ENCODE data around the gene PDE9A.
"Not testable (repeated sequence)": the region's sequence is repeated elsewhere in the genome, so short reads cannot be mapped to it uniquely, and the experiment has no call there.

The PDE9A gene

DNA sequence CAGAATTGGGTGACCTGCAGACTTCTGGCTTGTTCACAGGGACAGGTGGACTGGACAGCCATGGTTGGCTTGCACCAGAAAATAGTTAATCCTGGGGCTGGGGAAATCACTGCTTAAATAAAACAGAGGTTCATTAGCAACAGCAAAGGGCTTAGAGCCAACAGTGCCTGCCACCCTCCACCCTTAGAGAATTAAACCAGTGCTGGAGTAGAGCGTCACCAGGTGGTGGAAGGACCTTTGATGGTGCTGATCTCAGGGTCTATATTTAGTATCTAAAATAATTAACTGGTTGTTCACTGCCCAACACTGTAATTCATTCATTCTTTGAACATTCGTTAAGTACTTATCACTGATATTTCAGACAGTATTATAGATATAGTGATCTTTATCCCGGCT is 34.7 kb upstream of the PDE9A start:
- Histone ChIP-seq H3K9ac (ENCODE audit: low read depth, low read length) (no peak overlapping the region), H3K4me1 (ENCODE audit: insufficient read depth, low read length) (0 out of 2 replicates have a peak, but pooled peaks cover 3% of the 10 kb centered on the region), H3K36me3 (ENCODE audit: insufficient read depth, low read length) (no peaks in the 10 kb centered on the region), H3K9me3 (ENCODE audit: control insufficient read depth, insufficient read depth, low read length) (no peaks in the 10 kb centered on the region)

DNA sequence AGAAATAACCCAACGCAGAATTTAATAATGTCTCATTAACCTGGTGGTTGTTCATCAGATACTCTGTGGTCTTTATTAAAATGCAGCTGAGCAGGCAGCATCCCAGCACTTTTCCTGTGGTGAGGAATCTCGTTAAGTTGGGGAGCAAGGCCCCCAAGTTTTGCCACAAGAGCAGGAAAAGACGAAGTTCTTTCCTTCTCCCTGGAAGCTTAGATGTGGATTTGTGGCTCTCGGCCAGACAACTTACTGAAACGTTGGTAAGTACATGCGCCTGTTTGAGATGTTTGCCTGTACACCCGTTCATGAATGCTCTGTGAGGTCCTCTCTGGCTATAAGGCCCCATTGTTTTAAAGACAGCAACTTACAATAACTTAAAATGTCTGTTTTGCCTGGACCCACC is 34.3 kb upstream of the PDE9A start:
- Histone ChIP-seq H3K36me3 (ENCODE audit: insufficient read depth, low read length) (no peaks in the 10 kb centered on the region), H3K4me1 (ENCODE audit: insufficient read depth, low read length) (0 out of 2 replicates have a peak, but pooled peaks cover 4% of the 10 kb centered on the region), H3K9ac (ENCODE audit: low read depth, low read length) (no peak overlapping the region), H3K9me3 (ENCODE audit: control insufficient read depth, insufficient read depth, low read length) (no peaks in the 10 kb centered on the region)

DNA sequence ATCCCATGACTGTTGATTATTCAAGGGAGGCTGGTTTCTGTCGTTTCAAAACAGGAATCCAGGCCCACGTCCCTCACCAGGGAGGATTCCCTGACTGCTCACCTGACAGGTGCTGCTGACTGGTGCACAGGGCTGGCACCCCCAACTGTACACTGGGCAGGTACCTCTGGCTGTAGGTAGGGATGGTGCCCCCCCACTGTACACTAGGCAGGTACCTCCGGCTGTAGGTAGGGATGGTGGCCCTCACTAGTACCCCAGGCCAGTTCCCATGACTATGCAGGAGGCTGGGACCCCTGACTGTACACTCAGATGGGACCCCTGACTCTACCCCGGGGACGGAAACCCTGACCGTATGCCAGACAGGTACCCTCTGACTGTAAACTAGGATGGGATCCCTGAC is 33.6 kb upstream of the PDE9A start:
- H3K9ac ChIP-seq (ENCODE audit: low read depth, low read length), result no peak overlapping the region
- no peaks in the 10 kb centered on the region for H3K9me3 ChIP-seq (ENCODE audit: control insufficient read depth, insufficient read depth, low read length)
- H3K36me3 ChIP-seq (ENCODE audit: insufficient read depth, low read length), result no peaks in the 10 kb centered on the region
- 0 out of 2 replicates have a peak, but pooled peaks cover 8% of the 10 kb centered on the region for H3K4me1 ChIP-seq (ENCODE audit: insufficient read depth, low read length)

DNA sequence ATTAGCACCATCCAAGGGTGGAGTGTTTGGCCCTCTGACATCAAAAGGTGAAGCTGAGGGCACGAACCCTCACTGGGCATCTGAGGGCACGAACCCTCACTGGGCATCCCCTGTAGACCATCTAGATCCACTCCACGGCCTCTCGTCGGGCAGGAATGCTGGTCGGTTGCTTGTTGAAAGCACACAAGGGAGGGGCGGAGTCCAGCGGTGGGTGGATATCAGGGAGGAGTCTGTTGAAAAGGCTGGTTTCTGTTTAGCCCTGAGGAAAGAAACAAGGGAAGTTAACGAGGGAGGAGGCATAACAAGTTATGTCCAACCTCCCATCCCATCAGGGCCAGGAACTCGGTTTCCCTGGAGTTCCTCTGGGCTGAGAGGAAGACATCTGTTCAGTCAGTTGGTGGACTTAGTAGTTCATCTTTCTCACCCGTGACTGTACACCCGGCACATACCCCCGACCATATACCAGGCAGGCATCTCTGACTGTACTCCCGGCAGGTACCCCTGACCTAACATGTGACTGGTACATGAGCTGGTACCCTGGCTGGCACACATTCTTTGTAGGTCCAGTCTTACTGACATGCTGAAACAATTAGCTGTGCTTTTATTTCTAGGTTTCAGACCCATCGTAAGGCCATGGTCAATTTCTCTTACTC is 32.1 kb upstream of the PDE9A start:
- 0 out of 2 replicates have a peak, but pooled peaks cover 8% of the 10 kb centered on the region for H3K4me1 ChIP-seq (ENCODE audit: insufficient read depth, low read length)
- no peak overlapping the region for H3K9ac ChIP-seq (ENCODE audit: low read depth, low read length)
- no peaks in the 10 kb centered on the region for H3K9me3 ChIP-seq (ENCODE audit: control insufficient read depth, insufficient read depth, low read length)
- no peaks in the 10 kb centered on the region for H3K36me3 ChIP-seq (ENCODE audit: insufficient read depth, low read length)

DNA sequence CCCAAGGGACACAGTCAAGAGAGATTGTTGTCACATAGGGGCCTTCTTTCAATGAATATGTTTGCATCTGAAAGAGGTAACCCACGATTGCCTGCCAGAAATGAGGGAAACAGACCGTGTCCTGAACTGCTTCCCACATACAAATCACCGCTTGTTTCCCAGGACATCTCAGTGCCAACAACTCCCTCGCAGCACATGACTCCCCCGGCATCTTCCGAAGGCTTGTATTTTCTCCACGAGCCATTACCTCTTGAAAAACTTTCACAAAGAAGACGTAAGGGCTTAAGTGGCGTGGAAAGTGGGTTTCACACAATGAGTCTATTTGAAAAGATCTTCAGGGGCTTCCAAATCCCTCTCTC is 31.6 kb upstream of the PDE9A start:
- Histone ChIP-seq H3K36me3 (ENCODE audit: insufficient read depth, low read length) (no peaks in the 10 kb centered on the region), H3K4me1 (ENCODE audit: insufficient read depth, low read length) (0 out of 2 replicates have a peak, but pooled peaks cover 8% of the 10 kb centered on the region), H3K9me3 (ENCODE audit: control insufficient read depth, insufficient read depth, low read length) (no peaks in the 10 kb centered on the region), H3K9ac (ENCODE audit: low read depth, low read length) (no peak overlapping the region)

GRCh38 chr21:42622284-42622683 is 31.1 kb upstream of the PDE9A start:
- Histone ChIP-seq H3K36me3 (ENCODE audit: insufficient read depth, low read length) (no peaks in the 10 kb centered on the region), H3K9me3 (ENCODE audit: control insufficient read depth, insufficient read depth, low read length) (no peaks in the 10 kb centered on the region), H3K4me1 (ENCODE audit: insufficient read depth, low read length) (0 out of 2 replicates have a peak, but pooled peaks cover 8% of the 10 kb centered on the region), H3K9ac (ENCODE audit: low read depth, low read length) (no peak overlapping the region)

DNA sequence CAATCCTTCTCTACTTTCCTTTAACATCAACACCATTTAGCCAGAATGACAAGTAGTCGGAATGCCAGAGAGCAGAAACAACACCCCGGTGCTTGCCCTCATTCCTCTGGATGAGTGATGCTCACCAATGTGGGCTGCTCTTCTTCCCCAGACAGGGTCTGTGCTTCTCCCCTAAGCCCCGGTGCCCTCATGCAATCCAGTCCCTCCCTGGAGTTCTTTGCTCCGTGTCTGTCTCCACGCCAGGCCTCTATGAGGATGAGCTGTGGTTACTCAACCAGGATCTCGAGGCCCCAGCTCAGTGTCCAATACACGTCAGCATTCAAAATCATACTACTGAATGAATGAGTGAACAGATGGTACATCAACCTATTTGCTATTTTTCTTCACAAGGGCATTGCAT is 29.7 kb upstream of the PDE9A start:
- Histone ChIP-seq H3K9ac (ENCODE audit: low read depth, low read length) (no peak overlapping the region), H3K36me3 (ENCODE audit: insufficient read depth, low read length) (no peaks in the 10 kb centered on the region), H3K9me3 (ENCODE audit: control insufficient read depth, insufficient read depth, low read length) (no peaks in the 10 kb centered on the region), H3K4me1 (ENCODE audit: insufficient read depth, low read length) (0 out of 2 replicates have a peak, but pooled peaks cover 8% of the 10 kb centered on the region)

- no peaks in the 10 kb centered on the region for H3K9me3 ChIP-seq (ENCODE audit: control insufficient read depth, insufficient read depth, low read length)
- H3K36me3 ChIP-seq (ENCODE audit: insufficient read depth, low read length), result no peaks in the 10 kb centered on the region
- H3K9ac ChIP-seq (ENCODE audit: low read depth, low read length), result no peak overlapping the region
- H3K4me1 ChIP-seq (ENCODE audit: insufficient read depth, low read length), result 0 out of 2 replicates have a peak, but pooled peaks cover 8% of the 10 kb centered on the region
Observed at GRCh38 chr21:42624095-42624790, 29.2 kb upstream of the PDE9A start.

GRCh38 chr21:42624936-42625335 is 28.5 kb upstream of the PDE9A start:
- H3K4me1 ChIP-seq (ENCODE audit: insufficient read depth, low read length), result 0 out of 2 replicates have a peak, but pooled peaks cover 8% of the 10 kb centered on the region
- no peak overlapping the region for H3K9ac ChIP-seq (ENCODE audit: low read depth, low read length)
- no peaks in the 10 kb centered on the region for H3K36me3 ChIP-seq (ENCODE audit: insufficient read depth, low read length)
- no peaks in the 10 kb centered on the region for H3K9me3 ChIP-seq (ENCODE audit: control insufficient read depth, insufficient read depth, low read length)

GRCh38 chr21:42626171-42626570 is 27.2 kb upstream of the PDE9A start:
- H3K9ac ChIP-seq (ENCODE audit: low read depth, low read length), result no peak overlapping the region
- 0 out of 2 replicates have a peak, but pooled peaks cover 8% of the 10 kb centered on the region for H3K4me1 ChIP-seq (ENCODE audit: insufficient read depth, low read length)
- H3K9me3 ChIP-seq (ENCODE audit: control insufficient read depth, insufficient read depth, low read length), result no peaks in the 10 kb centered on the region
- no peaks in the 10 kb centered on the region for H3K36me3 ChIP-seq (ENCODE audit: insufficient read depth, low read length)

DNA sequence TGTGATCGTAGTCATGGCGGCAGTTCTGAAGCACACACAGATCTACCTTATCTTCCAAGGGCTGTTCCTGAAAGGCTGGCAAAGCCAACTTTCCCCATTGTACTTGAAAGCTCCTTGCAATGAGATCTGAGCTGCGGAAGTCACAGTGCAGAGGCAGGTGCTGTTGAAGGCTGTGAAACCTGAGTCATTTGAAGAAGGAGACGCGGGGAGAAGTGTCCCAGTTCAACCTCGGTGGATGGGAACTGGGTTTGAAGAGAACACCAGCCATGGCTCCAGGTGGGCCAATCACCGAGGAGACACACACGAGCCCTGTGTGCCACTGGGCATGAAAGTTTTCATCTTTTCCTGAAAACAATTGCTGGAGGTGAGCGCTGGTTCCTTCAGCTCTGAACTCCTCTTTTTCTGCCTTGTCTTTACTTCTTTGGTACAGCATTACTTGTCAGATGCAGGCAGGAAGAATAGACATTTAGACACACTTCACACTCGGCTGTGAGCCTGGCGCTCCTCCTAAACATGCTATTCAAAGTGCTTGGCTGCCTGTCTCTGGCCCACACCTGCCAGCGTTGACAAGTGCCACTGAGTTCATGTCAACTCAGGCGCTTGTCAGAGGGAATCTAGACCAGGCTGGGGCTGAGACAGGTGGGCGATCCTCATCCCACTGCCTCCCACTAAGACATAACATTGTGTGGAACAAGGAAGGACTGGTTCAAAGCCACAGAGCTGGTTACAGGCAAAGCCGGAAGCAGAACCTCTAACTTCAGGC is 25.7 kb upstream of the PDE9A start:
- H3K9me3 ChIP-seq (ENCODE audit: control insufficient read depth, insufficient read depth, low read length), result no peaks in the 10 kb centered on the region
- H3K9ac ChIP-seq (ENCODE audit: low read depth, low read length), result no peak overlapping the region
- H3K36me3 ChIP-seq (ENCODE audit: insufficient read depth, low read length), result no peaks in the 10 kb centered on the region
- 0 out of 2 replicates have a peak, but pooled peaks cover 5% of the 10 kb centered on the region for H3K4me1 ChIP-seq (ENCODE audit: insufficient read depth, low read length)

GRCh38 chr21:42628466-42629061 is 24.9 kb upstream of the PDE9A start:
- not testable (repeated sequence) for H3K4me1 ChIP-seq (ENCODE audit: insufficient read depth, low read length); H3K36me3 ChIP-seq (ENCODE audit: insufficient read depth, low read length); H3K9me3 ChIP-seq (ENCODE audit: control insufficient read depth, insufficient read depth, low read length); H3K9ac ChIP-seq (ENCODE audit: low read depth, low read length)

DNA sequence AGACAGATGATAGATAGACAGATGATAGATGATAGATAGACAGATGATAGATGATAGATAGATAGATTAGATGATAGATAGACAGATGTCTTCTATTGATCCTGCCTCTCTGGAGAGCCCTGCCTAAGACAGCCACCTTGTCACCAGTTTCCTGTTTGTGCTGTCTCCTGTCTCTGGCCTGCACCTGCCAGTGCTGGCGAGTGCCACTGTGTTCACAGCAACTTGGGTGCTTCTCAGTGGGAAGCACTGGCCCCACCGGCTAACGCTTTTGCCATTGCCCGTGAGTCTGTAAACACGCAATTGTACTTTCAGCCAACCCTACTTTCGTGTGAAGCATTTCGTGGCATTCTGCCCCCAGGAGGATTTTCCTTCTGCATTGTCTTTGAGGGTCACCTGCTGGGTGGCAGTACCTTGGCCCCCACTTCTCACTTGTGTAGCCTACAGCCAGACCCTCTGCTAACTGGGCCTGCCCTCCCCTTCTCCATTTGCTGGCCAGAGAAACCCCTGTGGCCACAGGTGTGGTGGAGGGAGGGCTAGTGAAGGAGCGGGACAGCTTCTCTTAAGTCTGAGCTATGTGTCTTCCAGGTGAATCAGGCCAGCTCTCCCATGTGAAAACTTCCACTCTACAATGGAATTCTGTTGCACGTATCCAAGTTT is 23.4 kb upstream of the PDE9A start:
- Histone ChIP-seq H3K9ac (ENCODE audit: low read depth, low read length) (no peak overlapping the region), H3K9me3 (ENCODE audit: control insufficient read depth, insufficient read depth, low read length) (no peaks in the 10 kb centered on the region), H3K4me1 (ENCODE audit: insufficient read depth, low read length) (no peaks in the 10 kb centered on the region), H3K36me3 (ENCODE audit: insufficient read depth, low read length) (no peaks in the 10 kb centered on the region)

- Histone ChIP-seq H3K4me1 (ENCODE audit: insufficient read depth, low read length) (no peaks in the 10 kb centered on the region), H3K9ac (ENCODE audit: low read depth, low read length) (no peak overlapping the region)
Observed at GRCh38 chr21:42630626-42631025, 22.8 kb upstream of the PDE9A start.

More at GRCh38 chr21:42630626-42631025, 22.8 kb upstream of the PDE9A start:
- Histone ChIP-seq H3K9me3 (ENCODE audit: control insufficient read depth, insufficient read depth, low read length) (no peaks in the 10 kb centered on the region), H3K36me3 (ENCODE audit: insufficient read depth, low read length) (no peaks in the 10 kb centered on the region)

All from ES-I3 (cell line).